Measurements from ENCODE around the gene ZNF276.
"Not testable (repeated sequence)": the region's sequence is repeated elsewhere in the genome, so short reads cannot be mapped to it uniquely, and the experiment has no call there.

Gene ZNF276

GRCh38 chr16:89695875-89696669 lies 25.3 kb upstream of the ZNF276 start:
- no peak for DNase-seq

DNA sequence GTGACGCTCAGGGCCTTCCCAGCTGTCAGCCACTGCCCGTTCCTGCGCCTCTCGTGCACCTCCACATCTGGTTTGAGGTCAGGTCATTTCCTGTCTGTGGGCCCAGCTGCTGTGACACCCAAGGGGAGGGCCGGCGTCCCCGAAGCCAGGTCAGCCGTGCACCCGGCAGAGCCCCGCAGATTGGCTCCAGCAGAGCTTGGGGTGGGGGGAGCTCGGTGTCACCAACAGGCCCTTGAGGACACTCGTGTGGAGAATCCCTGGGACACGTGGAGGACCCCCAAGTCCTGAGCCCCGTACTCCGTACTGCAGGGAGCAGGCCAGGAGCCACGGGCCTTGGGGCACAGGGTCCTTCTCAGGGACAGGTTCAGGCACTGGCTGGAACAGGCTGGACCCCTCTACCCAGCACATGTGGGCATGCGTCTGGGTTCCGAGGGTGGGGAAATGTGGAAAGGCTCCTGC lies 24.6 kb upstream of the ZNF276 start:
- DNase-seq = no peak

GRCh38 chr16:89697161-89697615 lies 24.1 kb upstream of the ZNF276 start:
- no peak for DNase-seq

DNA sequence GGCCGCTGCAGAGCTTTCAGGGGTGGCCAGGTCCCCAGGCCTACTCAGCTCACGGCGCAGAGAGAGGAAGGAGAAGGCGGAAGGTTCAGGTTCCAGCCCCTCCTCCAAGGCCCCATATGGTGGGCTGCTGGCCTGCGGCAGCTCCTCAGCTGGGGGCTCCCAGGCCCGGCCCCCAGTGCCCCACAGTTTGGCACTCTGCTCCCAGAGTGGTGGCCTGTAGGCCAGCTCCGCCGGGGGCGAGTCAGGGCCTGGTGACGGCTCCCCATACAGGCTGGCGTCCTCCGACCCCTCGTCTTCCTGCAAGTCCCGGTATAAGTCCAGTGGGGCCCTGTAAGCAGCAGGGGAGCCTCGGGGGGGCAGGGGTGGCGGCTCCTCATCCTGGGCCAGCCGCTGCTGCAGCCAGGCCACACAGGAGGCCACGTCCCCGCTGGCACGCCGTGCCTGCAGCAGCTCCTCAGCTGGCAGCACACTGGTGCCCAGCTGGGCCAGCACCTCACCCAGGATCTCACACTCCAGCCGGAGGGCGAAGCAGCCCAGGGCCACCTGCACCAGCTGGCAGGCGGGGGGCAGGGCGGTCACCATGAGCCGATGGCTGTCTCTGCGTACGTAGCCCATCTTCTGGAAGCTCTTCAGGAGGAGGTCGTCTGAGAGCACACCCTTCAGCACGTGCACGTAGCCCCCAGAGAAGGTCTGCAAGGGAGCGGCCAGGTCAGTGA lies 23.6 kb upstream of the ZNF276 start:
- DNase-seq = no peak

GRCh38 chr16:89698717-89699116 lies 22.6 kb upstream of the ZNF276 start:
- not testable (repeated sequence) for DNase-seq

- not testable (repeated sequence) for DNase-seq
Observed at GRCh38 chr16:89699629-89700099, 21.7 kb upstream of the ZNF276 start.

GRCh38 chr16:89700100-89700648 lies 21.2 kb upstream of the ZNF276 start:
- DNase-seq = peak; percentile 93

- peak; percentile 30 for DNase-seq
Observed at GRCh38 chr16:89700649-89701424, 20.5 kb upstream of the ZNF276 start.

- DNase-seq = peak; percentile 98
Observed at GRCh38 chr16:89701425-89702406, 19.6 kb upstream of the ZNF276 start, which contains the start of gene SPATA2L. Gene SPATA2L, minus strand, starts transcription at chr16:89701705. Its CDS starts 473 bp downstream, at chr16:89701232.

DNA sequence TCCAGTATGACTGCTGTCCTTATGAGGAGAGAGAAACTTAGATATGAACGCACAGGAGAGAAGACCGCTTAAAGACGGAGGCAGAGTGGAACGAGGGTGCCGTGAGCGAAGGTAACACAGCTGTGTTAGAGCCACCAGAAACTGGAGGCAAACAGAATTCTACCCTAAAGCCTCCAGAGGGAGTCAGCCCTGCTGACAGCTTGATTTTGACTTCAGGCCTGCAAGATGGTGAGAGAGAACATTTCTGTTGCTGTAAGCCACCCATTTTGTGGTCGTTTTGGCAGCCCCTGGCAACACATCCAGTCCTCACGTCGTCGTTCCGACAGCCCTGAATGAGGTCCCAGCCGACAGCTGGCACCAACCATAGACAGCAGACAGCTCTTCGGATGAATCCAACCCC lies 17.1 kb upstream of the ZNF276 start:
- no peak for DNase-seq

DNA sequence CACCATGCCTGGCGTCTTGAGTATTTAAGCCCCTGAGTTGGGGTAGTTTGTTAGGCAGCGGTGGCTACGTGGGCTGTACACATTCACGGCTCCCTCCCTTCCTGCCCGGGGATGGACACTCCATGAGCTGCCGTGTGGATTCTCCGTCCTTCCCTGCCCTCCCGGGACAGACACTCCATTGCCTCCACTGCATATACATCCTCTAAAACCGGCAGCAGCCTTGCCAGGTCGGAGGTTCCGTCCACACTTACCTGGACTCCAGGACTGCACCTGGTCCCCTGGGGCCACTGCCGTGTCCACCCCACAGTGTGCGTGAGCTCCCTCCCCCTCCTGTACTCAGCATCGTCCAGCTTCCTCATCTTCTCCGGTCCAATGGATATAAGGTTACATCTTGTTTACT lies 16.3 kb upstream of the ZNF276 start:
- DNase-seq = no peak

DNA sequence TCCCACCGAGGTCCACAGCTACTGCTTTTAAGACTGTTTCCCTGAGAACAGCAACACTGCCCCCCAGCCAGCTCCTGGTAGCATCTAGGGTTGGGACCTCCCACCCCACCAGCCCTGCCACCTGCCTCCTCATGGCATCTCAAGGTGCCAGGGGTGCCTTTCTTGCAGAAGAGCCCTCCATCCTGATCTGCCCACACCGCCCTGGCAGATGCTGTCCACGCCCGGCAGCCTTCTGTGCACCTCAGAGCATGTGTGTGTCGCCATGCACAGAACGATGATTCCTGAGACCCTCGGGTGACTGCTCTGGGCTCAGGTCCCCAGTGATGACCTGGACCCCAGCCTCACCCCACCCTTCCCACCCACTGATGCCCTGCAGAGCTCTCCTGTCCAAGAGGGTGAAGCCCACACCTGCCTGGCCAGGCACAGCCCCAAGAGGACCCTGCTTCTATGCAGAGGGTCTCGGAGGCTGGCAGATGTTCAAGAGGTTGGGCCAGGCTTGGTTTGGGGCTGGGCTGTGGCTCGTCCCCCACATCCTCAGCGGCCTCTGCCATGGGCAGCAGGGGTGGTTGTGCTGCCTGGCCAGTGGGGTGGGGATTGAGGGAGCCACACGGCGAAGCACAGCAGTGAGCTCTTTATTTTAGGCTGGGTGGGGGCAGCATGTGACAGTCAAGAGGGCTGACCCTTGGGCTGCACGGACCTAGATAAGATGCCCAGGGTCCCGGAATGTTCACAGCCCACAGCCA lies 14.6 kb upstream of the ZNF276 start:
- DNase-seq = no peak

GRCh38 chr16:89707695-89708094 lies 13.6 kb upstream of the ZNF276 start:
- no peak for DNase-seq

GRCh38 chr16:89708481-89708931 lies 12.8 kb upstream of the ZNF276 start:
- no peak for DNase-seq

GRCh38 chr16:89709166-89709565 lies 12.2 kb upstream of the ZNF276 start:
- DNase-seq = no peak

- no peak for DNase-seq
Observed at GRCh38 chr16:89709716-89710432, 11.5 kb upstream of the ZNF276 start.

GRCh38 chr16:89710709-89711564 lies 10.4 kb upstream of the ZNF276 start:
- no peak for DNase-seq

DNA sequence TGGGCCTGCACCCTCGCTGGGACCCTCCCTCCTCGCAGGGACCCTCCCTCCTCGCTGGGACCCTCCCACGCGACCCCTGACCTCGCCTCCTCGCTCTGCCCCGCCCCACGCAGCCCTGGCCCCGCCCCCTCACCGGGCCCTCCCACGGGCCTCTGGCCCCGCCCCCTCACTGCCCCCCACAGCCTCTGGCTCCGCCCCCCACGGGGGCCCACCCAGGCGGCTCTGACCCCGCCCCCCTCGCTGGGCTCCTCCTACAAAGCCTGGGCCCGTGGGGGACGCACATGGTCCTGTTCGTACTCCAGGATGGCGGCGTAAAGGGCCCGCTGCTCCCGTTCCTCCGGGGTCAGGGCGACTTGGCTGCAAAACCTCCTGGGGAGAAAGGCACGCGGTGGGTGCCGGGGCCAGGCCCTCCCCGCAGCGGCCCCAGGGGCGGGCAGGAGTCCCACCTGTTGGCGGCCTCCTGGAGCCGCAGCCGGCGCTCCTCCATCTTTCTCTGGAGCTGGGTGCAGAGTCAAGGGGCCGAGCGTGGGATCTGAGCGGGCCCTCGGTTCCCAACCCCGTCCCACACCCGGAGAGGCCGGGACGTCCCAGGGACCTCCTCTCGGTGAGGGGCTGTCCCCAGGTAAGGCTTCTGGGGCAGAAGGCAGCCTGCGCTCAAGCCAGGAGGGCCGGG lies 9.6 kb upstream of the ZNF276 start:
- DNase-seq = peak; percentile 86

Data from effector CD8-positive, alpha-beta T cell (primary cell).